Endothelial cell of coronary artery (primary cell): Measurements from ENCODE around the gene RFNG. TPM values are rescaled to one million over a fixed set of nuclear protein-coding genes. Genes with fewer than 3 reads are reported as not detected.

Source experiments
- total RNA-seq: library from RNA; depleted of rRNA; stranded (reverse); fragments of >200 nt; gene quantifications from 2 replicates; pipeline ENCODE4 v1.2.3, GENCODE V29; 2014

The RFNG gene
- 18.1 and 28.5 TPM in 2 replicates for total RNA-seq

GRCh38 chr17:82051776-82052637 lies at the start of gene RFNG, which contains the start of gene GPS1:
RFNG (minus strand) TSS chr17:82051811; CDS start chr17:82051766, 45 bp downstream.
GPS1 (plus strand) TSS chr17:82051898; CDS start chr17:82051932, 34 bp downstream.

GRCh38 chr17:82098169-82098938 lies 46.7 kb upstream of the RFNG start, which contains the start of gene FASN:
FASN (minus strand) TSS chr17:82098236; CDS start chr17:82096445, 1,791 bp downstream.

GRCh38 chr17:82065638-82066303 lies 14.2 kb upstream of the RFNG start, which contains the start of gene DUS1L:
DUS1L (minus strand) TSS chr17:82065804; CDS start chr17:82065059, 745 bp downstream.

GRCh38 chr17:82037092-82037888 lies 14.3 kb downstream of the RFNG start, which contains the start of gene DCXR:
DCXR (minus strand) TSS chr17:82037697; CDS start chr17:82037682, 15 bp downstream.

GRCh38 chr17:82031303-82031884 lies 20.2 kb downstream of the RFNG start, which contains the start of gene RAC3:
RAC3 (plus strand) TSS chr17:82031678; CDS start chr17:82031762, 84 bp downstream.

GRCh38 chr17:82022981-82023446 lies 28.6 kb downstream of the RFNG start, which contains the start of gene LRRC45:
LRRC45 (plus strand) TSS chr17:82023305; CDS start chr17:82023644, 339 bp downstream.

GRCh38 chr17:82022310-82022980 lies 29.2 kb downstream of the RFNG start, which contains the start of gene CENPX:
CENPX (minus strand) TSS chr17:82022878; CDS start chr17:82022861, 17 bp downstream.

Other genes starting within 250 kb of the RFNG start
- gene GCGR, start 247.7 kb downstream of the RFNG start, total RNA-seq, result not detected in 2 replicates
- gene MCRIP1, start 218.5 kb downstream of the RFNG start, total RNA-seq, result 114 and 175 TPM in 2 replicates
- gene PPP1R27, start 216.8 kb downstream of the RFNG start, total RNA-seq, result not detected in 2 replicates
- 710 and 947 TPM in 2 replicates for gene P4HB, start 191.3 kb downstream of the RFNG start, total RNA-seq
- gene ARHGDIA, start 180.5 kb downstream of the RFNG start, total RNA-seq, result 103 and 167 TPM in 2 replicates
- 171 and 230 TPM in 2 replicates for gene ALYREF, start 160.2 kb downstream of the RFNG start, total RNA-seq
- 187 and 197 TPM in 2 replicates for gene ANAPC11, start 160.1 kb downstream of the RFNG start, total RNA-seq
- 0.27 and 0.28 TPM in 2 replicates for gene NPB, start 149.6 kb downstream of the RFNG start, total RNA-seq
- 19.9 and 25.6 TPM in 2 replicates for gene PCYT2, start 140.4 kb downstream of the RFNG start, total RNA-seq
- 15.0 and 18.5 TPM in 2 replicates for gene SIRT7, start 133.6 kb downstream of the RFNG start, total RNA-seq
- gene MAFG, start 124.1 kb downstream of the RFNG start, total RNA-seq, result 14.0 and 18.6 TPM in 2 replicates
- 89.6 and 118 TPM in 2 replicates for gene PYCR1, start 114.5 kb downstream of the RFNG start, total RNA-seq
- gene MYADML2, start 104.6 kb downstream of the RFNG start, total RNA-seq, result not detected in 2 replicates
- under 0.01 TPM in 1 of 2 replicates, not detected in the other for gene NOTUM, start 90.6 kb downstream of the RFNG start, total RNA-seq
- gene ASPSCR1, start 74.2 kb downstream of the RFNG start, total RNA-seq, result 21.8 and 22.2 TPM in 2 replicates
- gene CENPX, start 28.9 kb downstream of the RFNG start, total RNA-seq, result 22.3 and 48.6 TPM in 2 replicates
- 15.3 and 21.4 TPM in 2 replicates for gene LRRC45, start 28.5 kb downstream of the RFNG start, total RNA-seq
- 21.1 and 32.0 TPM in 2 replicates for gene RAC3, start 20.1 kb downstream of the RFNG start, total RNA-seq
- gene DCXR, start 14.1 kb downstream of the RFNG start, total RNA-seq, result 29.9 and 42.8 TPM in 2 replicates
- gene GPS1, start 87 bp upstream of the RFNG start, total RNA-seq, result 105 and 107 TPM in 2 replicates
- 58.5 and 69.6 TPM in 2 replicates for gene DUS1L, start 14.0 kb upstream of the RFNG start, total RNA-seq
- 49.5 and 52.8 TPM in 2 replicates for gene FASN, start 46.4 kb upstream of the RFNG start, total RNA-seq
- gene CCDC57, start 161.0 kb upstream of the RFNG start, total RNA-seq, result 8.0 and 16.7 TPM in 2 replicates
- gene SLC16A3, start 177.2 kb upstream of the RFNG start, total RNA-seq, result 97.3 and 281 TPM in 2 replicates
- 52.3 and 66.3 TPM in 2 replicates for gene CSNK1D, start 221.9 kb upstream of the RFNG start, total RNA-seq